Hematopoietic multipotent progenitor cell treated with erythropoietin and hydrocortisone succinate and interleukin-3 and kit ligand, for 4 days (in vitro differentiated cells): ENCODE results near the gene SMYD2.

ENCODE experiments used
- DNase-seq: peaks from one replicate; pipeline ENCODE4 v3.0.0-alpha.2; 2015

SMYD2 gene

DNA sequence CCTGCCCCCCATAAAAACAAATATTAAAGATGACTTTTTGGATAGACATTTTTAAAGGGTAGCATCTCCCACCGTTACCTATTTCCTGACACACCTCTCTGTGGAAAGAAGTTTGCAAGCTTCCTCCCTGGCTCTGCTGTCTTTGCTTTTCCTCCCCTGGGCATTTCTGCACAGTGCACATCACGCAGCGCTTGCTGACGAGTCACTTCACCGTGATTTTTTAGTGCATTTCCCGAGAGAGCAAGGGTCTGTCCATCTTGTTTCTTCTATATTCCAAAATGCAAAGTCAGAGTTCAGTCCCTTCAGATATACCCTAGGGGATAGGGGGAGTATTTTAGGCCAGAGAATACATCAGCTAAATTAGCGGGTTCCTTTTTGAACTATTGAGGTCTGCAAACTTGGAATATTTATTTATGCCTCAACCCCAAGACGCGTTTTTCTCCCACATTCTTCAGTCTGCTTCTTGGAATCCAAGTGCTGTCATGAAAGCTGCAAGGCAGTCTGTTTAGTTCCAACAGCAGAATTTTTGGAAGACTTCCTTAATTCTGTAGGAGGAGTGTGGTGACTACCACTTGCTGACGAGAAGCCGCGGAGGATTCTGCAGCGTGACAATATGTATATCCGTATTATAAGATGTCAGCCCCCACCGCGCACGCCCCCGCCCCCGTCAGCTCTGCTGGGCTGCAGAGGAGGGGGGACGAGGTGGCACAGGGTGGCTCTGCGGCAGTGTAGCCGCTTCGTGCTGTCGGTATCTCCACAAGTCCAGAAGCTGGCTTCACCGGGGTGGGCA lies 22.4 kb downstream of the SMYD2 start:
- no peak for DNase-seq

DNA sequence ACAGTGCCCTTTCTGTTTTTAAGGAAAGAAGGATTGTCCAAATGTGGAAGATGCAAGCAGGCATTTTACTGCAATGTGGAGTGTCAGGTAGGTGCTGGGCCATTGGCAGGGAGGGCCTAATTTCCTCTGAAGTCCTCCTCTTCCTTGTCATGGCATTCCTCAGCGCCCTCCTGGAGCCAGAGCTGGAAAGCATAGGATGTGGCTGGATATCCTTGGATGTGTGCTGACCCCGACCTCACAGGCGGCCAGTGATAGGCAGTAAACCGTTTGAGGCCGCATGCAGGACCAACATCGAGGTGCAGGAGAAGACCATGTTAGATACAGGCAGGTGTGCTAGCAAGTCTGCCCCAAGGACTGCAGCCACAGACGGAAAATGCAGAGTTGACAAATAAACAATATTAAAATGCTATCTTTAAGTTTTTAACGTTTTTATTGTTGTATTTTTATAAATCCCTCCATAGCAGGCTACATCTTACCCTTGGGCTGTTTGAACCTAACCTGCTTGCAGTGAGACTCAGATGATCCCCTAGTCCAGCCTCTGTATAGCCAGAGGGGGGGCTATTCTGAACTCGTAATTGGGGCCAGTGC lies 24.3 kb downstream of the SMYD2 start:
- DNase-seq: no peak

DNA sequence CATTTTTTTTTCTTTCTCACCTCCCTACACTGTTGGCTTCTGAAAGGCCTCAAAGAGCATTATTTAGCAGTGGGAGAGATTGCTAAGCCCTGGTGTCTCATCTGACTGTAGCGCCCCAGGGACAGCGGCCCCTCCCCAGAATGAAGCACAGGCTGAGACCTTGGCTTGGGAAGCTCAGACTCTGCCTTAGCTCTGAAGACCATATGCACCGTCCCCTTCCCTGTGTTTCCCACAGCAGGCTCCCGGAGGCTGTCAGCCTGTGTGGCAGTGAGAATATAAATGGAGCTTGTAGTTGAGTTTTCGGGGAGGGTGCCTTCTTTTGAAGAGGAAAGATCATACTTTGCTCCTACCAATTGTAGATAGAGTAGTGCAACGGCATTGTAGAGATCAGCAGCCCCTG lies 25.3 kb downstream of the SMYD2 start:
- DNase-seq: no peak

DNA sequence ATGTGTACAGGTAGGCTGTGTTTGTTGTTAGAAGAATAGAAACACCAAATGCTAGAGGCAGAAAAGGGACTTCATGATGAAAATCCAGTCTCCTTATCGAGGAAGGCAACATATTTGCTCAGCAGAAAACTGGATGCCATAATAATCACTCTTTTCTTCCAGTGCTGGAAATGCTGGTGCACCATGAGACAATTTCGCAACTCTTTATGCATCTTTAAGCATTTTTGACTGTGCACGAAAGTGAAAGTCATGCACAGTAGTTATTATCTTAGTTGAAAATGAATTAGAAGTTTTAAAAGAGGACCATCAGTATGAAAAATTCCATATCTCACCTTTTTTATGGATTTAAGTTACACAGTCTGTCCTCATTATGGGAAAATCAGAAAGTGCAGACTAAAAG lies 29.1 kb downstream of the SMYD2 start:
- peak; percentile 41 for DNase-seq

DNA sequence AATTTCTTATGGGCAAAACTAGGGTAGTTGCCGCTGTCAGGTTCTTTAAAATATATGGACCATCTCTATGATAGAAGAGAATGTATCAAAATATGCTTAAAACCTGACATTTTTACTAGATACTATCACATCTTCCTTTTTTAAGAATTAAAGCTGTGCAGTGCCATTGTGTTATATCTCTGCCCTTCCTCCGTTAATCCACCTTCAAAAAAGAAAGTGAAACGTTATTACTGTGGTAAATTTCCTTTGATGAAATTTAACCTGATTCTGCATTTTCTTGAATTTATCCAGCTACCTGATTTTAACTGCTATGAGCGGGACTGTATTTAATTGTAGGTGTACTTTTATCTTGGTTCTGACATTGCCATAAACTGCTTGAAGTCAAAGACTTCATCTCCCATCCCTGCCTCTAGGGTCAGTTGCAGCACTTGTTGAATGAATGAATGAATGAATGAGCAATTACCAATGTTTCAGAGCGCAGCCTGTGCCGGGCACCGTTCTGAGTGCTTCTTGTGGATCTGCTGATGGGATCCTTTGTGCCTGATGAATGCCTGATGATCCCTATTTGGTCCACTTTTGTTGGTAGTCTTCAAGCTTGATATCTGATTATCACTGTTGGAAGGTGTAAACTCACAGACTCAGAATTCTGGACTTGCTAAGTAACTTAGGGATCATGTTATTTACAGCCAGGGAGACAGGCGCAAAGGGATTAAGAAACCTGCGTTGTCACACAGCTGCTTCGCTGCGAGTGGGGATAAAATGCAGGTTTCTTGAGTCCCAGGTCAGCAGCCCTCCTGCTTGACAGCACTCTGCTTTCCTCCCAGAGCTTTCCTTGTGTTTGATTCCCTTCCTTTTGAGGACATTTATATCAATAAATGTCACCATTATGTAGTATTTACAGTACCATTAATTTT lies 30.1 kb downstream of the SMYD2 start:
- no peak for DNase-seq

DNA sequence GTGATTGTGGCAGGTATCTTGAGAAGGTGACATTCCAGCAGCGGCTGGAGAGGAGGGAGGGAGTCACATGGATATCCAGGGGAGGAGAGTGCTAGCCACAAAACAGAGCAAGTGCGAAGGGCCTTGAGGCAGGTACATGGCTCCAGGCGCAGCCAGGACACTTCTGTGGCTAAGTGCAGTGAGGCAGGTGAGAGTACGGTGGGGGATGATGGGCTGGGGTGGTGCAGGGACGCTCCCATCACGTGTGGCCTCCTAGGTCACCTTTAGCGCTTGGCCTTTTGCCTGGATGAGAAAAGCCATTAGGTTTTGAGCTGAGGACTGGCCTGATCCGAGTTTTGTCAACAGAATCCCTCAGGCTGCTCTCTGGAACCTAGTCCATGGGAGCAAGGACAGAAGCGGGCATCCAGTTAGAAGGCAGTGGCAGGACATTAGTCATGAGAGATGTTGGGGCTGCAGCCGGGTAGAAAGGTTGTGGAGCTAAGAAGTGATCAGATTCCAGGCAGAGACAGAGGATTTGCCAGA lies 31.6 kb downstream of the SMYD2 start:
- DNase-seq: no peak

DNA sequence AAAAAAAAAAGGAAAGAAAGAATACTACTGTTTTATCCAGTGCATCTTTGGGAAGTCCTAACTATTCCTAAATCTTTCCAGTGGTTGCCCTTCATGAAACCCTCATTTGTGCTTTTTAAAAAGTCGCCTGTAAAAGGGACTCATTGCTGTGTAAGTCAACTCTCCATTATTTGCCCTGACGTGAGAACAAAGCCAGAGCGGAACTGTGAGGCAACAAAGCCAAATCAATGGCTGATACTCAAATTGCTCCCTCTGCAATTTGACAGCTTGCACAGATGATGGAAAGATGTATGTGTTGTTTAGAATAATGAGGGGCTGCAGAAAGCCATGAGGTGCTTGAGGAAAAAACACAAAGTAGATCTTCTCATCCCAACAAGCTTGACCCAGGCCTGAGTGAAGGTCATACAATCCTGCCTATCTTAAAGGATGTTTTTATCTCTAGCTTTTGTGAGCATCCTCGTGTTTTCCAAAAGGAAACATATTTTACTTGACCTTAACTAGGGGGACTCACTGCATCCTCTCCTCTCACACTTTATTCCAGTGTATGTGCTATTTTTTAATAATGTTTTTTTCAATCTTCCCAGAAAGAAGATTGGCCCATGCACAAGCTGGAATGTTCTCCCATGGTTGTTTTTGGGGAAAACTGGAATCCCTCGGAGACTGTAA lies 33.4 kb downstream of the SMYD2 start:
- DNase-seq: no peak

DNA sequence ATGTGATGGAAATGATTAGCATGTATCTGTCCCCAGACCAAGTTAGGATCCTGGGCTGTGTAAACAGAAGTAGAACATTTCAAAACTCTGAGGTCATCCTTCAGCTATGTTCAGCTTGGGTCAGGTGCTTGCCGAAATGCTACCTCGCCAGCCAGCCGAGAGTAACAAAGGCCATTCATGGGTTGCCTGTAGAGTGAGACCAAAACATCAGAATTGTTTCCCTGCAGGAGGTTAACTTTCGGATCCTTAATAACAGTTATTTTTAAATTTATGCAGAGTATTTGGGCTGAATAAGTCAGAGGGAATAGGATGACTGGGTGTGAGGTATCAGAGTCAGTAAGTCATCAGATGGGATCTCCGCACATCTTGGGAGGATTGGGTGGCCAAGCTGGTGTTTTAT lies 35.6 kb downstream of the SMYD2 start:
- no peak for DNase-seq

DNA sequence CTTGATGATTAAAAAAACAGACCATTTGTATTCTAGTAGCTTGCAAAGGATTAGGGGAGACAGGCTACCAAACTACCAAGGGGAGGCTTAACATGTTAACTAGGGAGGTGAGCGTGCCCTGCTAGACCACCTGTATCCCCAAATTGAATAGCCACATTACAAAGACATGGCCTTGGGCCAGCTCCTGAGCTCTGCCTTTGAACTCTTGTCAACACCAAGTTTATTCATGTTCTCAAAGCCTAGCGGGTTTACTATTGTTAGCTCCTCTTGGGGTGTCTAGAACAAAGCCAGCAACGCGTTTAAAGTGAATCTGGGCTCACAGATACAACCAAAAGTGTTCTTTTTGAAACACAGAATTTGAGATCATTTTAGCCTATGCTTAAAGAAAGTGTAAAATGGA lies 36.3 kb downstream of the SMYD2 start:
- DNase-seq: no peak

DNA sequence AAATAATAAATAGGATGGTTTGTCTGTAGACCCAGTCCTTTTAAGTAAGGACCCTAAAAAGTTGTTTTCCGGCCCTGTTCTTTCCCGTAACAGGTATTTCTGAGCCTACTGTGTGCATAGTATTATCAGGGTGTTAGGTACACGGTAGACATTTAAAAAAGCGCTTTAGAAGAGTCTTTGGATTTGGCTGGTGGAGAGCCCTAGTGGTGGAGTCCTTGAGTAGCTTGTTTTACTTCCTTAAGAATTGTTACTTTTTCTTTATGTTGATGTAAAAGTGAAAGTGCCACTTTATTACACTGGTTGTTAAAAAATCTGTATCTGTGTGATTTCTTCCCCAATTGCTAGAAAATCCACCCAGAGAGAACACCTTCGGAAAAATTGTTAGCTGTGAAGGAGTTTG lies 36.8 kb downstream of the SMYD2 start:
- no peak for DNase-seq

DNA sequence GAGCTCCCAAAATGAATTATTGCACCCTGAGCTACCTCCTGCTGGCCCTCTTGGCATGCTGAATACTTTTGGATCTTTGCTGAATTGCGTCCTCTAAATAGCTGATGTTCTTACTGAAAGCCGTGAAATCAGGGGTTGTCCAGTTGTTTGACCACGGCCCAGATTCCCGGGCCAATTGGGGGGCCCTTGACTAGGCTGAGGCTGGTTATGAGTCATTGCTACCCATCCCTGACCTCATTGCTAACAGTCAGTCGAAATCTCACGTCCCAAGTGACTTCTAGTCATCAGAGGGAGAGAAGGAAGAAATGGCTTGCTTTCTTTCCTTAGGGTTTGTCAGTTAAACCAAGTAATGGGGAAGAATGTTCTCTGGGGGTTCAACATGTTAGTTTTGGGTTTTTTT lies 37.4 kb downstream of the SMYD2 start:
- DNase-seq: no peak

DNA sequence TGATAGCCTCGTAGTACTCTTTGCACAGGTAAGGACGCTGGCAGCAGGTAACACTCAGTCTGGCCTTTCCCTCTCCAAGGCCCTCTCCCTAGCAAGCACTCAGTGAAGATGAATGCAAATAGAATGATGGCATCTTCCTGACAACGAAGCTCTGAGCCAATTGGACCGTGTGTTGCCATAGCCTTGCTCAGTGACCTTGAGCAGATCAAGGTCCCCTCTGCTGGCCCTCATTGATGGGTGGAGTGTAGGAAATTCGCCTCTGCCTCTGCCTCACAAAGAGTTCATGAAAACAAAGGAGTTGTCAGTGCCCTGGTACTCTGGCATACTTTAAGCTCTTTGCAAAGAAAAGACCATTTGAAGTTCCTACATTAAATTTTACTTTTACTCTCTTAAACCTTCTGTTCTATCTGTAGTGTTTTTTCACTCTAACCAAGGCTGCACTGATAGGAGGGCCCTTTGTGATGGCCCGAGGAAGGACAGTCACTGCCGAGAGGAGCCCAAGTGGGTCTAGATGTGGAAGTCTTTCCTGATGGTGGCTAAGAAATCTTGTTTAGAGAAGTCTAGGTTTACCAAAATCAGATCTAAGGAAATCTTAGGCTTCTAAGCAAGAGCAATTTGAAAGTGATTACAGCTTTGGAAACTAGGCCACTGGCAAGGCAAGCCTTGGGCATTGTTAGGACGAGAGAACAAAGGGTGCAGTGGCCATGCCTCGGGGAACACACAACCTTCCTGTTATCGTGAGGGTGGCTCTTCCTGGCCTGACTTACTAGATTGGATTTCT lies 38.2 kb downstream of the SMYD2 start:
- DNase-seq: no peak

DNA sequence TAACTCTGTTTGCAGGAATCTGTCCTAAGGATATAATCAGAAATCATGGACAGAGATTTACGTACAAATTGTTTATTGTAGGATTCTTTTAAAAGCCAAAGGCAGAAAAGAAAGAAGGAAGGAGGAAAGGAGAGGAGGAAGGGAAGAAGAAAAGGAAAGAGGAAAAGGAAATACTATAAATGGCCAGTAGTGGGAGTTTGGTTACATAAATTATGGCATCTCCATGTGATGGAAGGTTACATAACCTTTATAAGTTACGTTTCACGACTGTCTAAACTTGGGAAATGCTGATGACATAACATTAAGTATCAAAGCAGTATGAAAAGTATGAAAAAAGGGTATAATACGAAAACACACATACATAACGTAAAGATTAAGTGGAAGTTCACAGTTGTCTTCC lies 39.0 kb downstream of the SMYD2 start:
- DNase-seq: no peak

DNA sequence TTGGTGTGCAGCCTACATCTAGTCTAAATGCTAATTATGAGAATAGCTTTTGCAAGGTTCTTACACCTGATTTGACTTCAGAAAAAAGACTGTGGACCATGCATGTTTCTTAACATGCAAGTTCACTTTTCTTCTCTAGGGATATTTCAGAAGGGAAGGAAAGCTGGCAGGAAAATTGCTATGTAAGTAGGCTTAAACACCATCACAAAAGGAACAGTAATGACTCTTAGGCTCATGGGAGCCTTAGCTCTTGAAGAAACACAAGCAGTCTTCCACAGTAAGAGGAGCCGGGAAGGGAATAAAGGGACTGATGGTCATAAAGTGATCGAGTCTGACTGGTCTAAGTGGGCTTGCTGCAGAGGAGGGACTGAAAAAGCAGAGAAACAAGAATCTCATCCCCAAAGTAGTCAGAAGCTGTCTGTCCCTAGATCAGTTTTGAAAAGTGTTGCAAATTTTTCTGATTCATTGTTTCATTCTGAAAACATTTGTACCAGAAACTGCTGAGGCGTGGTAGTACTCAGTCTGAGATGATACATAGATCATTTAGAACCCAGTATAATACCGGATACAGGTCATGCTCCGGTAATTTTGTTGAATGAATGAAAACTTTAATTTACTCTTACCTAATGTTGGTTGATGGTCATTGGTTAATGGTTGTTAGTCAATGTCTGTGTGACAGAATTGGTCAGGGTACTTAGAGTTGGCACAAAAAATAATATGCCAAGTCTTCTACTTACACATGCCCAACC lies 40.9 kb downstream of the SMYD2 start:
- DNase-seq: no peak

DNA sequence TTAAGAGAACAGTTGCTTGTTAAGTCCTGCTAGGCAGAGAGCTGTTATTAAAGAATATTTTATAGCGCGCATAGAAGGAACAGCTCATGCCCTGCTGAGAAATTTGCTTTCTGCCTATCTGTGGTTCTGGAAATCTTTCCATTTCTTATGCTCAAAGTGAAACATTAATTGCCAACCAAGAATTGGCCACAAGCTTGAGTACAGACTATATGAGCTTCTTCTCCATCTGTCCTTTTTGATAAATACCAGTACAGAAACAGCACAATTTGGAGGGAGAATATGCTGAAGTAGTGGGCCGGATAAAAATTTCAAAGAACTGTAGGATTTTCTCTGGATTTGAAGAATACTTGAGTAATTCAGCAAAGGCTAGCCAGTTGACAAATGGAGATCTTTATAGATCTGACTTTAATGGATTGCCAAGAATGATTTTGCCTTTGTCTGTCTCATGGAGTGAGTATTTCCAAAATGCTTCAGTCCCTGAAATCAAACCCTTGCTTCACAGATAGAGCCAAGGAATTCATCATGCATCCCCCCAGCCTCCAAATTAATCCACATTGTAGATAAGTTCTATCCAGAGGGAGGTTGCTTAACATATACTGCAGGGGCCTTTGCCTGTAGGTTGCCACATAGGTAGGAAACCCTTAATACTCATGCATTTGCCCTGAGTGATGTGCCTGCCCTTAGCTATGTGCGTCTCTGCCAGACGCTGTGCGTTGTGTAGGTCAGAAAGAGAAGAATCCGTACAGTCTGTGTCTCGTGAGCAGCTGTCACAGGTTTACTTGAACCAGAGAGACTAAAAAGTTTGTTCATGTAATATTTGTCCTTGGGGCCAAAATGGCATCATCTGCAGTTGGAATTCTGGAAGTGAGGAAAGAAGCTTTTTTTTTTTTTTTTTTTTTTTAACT lies 44.2 kb downstream of the SMYD2 start:
- no peak for DNase-seq

DNA sequence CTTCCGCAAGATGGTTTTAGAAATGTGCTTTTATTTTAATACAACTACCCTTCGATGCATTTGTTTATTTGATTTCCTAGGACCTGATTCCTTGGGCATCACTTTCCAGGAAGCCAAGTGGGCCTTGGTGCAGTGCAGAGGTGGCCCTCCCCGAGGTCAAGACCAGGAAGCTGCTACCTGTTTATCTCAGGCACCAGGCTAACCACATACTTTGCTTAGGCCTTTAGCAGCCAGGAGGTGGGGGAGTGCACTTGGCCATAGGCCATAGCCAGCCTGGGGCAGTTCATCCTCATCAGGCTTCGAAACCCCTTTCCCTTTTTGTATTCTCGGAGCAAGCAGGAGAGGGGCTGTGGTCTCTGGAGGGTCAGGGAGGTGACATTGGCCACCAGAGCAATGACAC lies 45.4 kb downstream of the SMYD2 start:
- peak; percentile 70 for DNase-seq

DNA sequence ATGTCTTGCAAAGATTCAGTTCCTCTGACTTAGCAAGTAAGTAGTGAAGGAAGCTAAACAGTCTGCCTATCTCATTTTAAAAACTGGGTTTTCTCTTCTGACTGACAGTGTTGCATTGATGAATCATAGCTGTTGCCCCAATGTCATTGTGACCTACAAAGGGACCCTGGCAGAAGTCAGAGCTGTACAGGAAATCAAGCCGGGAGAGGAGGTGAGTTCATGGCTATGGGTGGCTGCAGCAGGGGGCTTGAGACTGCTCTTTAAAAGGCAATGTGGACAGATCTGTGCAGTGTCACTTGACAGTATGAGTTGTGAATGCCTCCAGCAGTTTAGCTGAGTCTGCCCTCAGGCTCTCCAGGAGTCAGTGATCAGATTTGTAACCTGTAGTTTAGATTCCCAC lies 46.6 kb downstream of the SMYD2 start:
- peak; percentile 30 for DNase-seq

DNA sequence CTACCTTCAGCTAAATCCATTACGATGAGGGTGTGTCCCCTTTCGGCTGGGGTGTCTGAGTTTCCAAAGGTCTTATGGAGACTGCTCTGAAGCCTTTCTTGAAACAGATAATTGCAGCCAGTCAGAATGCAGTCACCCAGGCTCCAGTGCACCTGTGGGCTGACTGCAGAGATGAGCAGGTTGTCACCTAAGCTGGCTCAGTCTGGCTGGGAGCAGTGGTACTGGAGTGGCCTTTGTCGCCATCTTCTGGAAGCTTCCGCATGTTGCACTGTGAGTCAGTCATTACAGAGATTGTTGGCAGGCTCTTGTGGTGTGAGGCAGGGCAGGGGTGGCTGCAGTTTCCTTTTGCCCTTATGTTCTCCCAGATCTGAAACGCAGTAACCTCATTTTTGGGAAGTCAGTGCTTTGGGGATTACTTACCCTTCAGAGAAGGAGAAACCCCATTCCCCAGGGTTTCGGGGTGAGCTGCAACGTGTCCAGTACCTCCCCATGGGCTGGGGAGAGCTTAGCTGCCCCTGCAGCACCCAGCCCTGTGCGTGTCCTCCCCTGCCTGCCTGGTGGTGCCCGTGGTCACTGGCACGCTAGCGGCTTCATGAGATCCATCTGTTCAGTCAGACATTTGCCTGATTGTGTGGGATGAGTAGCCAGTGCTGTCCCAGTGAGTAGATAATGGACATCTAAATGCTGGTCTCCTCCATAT lies 48.0 kb downstream of the SMYD2 start:
- peak; percentile 84 for DNase-seq

DNA sequence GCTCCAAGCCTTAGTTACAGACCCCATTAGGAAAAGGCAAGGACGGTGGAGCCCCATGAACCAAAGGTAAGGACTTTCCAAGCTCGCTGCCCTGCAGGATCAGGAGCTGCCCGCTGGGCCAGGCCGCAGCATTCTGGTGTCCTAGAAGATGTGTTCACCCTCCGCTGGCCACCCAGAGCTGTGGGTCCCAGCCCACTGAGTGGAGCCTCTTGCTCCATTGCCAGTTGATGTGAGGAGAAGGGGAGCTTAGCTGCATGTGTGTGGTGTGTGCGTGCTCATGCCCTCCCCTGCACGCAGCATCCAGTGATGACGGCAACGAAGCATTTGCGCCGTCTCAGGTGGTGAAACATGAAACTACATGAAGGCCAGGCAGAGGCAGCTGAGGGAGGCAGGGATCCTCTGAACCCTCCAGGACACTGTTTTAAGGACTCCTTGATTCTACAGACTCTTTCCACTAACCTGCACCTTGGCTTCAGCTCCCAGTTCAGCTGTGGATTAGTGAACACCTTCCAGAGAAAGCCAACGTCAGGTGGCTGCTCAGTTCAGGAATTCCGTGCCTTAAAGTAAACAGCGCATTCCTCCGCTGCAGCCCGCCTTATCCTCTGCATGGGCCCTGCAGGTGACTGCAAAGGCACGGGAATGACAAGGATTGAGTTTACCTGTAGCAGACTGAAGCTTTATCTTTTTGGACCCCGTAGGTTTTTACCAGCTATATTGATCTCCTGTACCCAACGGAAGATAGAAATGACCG lies 48.7 kb downstream of the SMYD2 start:
- no peak for DNase-seq
